Activated CD4-positive, alpha-beta T cell treated with anti-CD3 and anti-CD28 coated beads, Interleukin-2, amount 10 ng/mL, durations not matched to agents 24 days and 14 days (primary cell): ENCODE data around the gene COL23A1. TPM values are rescaled to one million over a fixed set of nuclear protein-coding genes. Genes with fewer than 3 reads are reported as not detected.

ENCODE experiments used
- DNase-seq: peaks from one replicate; pipeline ENCODE4 v3.0.0; 2022
- H3K27ac Mint-ChIP-seq: one replicate; pipeline ENCODE4 v1.8.0; 2022; ENCODE audit warnings: mild to moderate bottlenecking, mixed read lengths
- H3K27me3 Mint-ChIP-seq: one replicate; pipeline ENCODE4 v1.8.0; 2022; ENCODE audit warnings: mixed read lengths
- H3K36me3 Mint-ChIP-seq: one replicate; pipeline ENCODE4 v1.8.0; 2022; ENCODE audit warnings: low read depth, mild to moderate bottlenecking, mixed read lengths
- H3K4me1 Mint-ChIP-seq: one replicate; pipeline ENCODE4 v1.8.0; 2021; ENCODE audit warnings: mixed read lengths
- H3K4me3 Mint-ChIP-seq: one replicate; pipeline ENCODE4 v1.8.0; 2022; ENCODE audit warnings: mild to moderate bottlenecking, moderate library complexity, mixed read lengths
- H3K9me3 Mint-ChIP-seq: one replicate; pipeline ENCODE4 v1.8.0; 2021; ENCODE audit warnings: mixed read lengths
- intact Hi-C: fragments of 100-400 bp; cut with micrococcal nuclease; formaldehyde crosslinking; loops from one replicate; pipeline ENCODE4 v1.15.1; 2023
- total RNA-seq: library from RNA; stranded (reverse); gene quantifications from 2 replicates; pipeline ENCODE4 v1.2.3, GENCODE V29; 2022

The COL23A1 gene
- total RNA-seq, 1 donor from 2014 or later: 0.07 TPM

- peaks cover 28% of the 10 kb centered on the region for H3K4me1 Mint-ChIP-seq
- peaks cover 71% of the 10 kb centered on the region for H3K36me3 Mint-ChIP-seq
- intact Hi-C loops: loop anchor here (5.0 kb wide), 1 partner anchor 1415 kb away; the partner anchor contains the start of gene HNRNPH1
- peak overlapping the region; percentile 81 for H3K27ac Mint-ChIP-seq
- peak overlapping the region; percentile 90 for H3K4me3 Mint-ChIP-seq
- DNase-seq: peak; percentile 58
- no peaks in the 10 kb centered on the region for H3K9me3 Mint-ChIP-seq
- H3K27me3 Mint-ChIP-seq: peaks cover 2% of the 10 kb centered on the region
Measured at GRCh38 chr5:178207183-178207916, 382.8 kb downstream of the COL23A1 start.

- Mint-ChIP-seq H3K36me3 (peaks cover 62% of the 10 kb centered on the region), H3K4me3 (peak overlapping the region; percentile 90), H3K9me3 (no peaks in the 10 kb centered on the region), H3K4me1 (peaks cover 28% of the 10 kb centered on the region), H3K27me3 (peaks cover 2% of the 10 kb centered on the region), H3K27ac (peak overlapping the region; percentile 81)
- peak; percentile 70 for DNase-seq
- intact Hi-C loops: loop anchor here (5.0 kb wide), 1 partner anchor 1416 kb away; the partner anchor contains the start of gene HNRNPH1
Measured at GRCh38 chr5:178206166-178207101, 383.8 kb downstream of the COL23A1 start.

- H3K4me1 Mint-ChIP-seq: peaks cover 28% of the 10 kb centered on the region
- no peaks in the 10 kb centered on the region for H3K9me3 Mint-ChIP-seq
- peak overlapping the region; percentile 81 for H3K27ac Mint-ChIP-seq
- peaks cover 57% of the 10 kb centered on the region for H3K36me3 Mint-ChIP-seq
- peak overlapping the region; percentile 90 for H3K4me3 Mint-ChIP-seq
- peaks cover 2% of the 10 kb centered on the region for H3K27me3 Mint-ChIP-seq
- intact Hi-C loops: loop anchor here (2.0 to 5.0 kb wide), 2 partner anchors 27 to 1417 kb away; partner anchors contain the start of genes HNRNPH1 and PHYKPL
- no peak for DNase-seq
Measured at GRCh38 chr5:178205749-178206047, 384.5 kb downstream of the COL23A1 start.

- Mint-ChIP-seq H3K4me1 (peaks cover 28% of the 10 kb centered on the region), H3K4me3 (peak overlapping the region; percentile 90), H3K27me3 (peaks cover 2% of the 10 kb centered on the region), H3K9me3 (no peaks in the 10 kb centered on the region), H3K27ac (peak overlapping the region; percentile 81), H3K36me3 (peaks cover 51% of the 10 kb centered on the region)
- DNase-seq: peak; percentile 94
- intact Hi-C loops: loop anchor here (1.0 to 5.0 kb wide), 4 partner anchors 28 to 1417 kb away; partner anchors contain the start of genes HNRNPH1, NHP2, PHYKPL and RMND5B
Measured at GRCh38 chr5:178204935-178205748, 385.1 kb downstream of the COL23A1 start.

GRCh38 chr5:178204182-178204934, 385.8 kb downstream of the COL23A1 start, which contains the start of gene HNRNPAB:
Gene HNRNPAB, plus strand, starts transcription at chr5:178204533. Its CDS starts 305 bp downstream, at chr5:178204838.
- Mint-ChIP-seq H3K27ac (peak within 1 kb of the TSS; percentile 99), H3K36me3 (peaks cover 44% of the 10 kb centered on the region), H3K27me3 (peaks cover 2% of the 10 kb centered on the region), H3K4me1 (peaks cover 26% of the 10 kb centered on the region), H3K9me3 (no peaks in the 10 kb centered on the region), H3K4me3 (peak within 1 kb of the TSS; percentile 98)
- DNase-seq: peak; percentile 99
- intact Hi-C loops: loop anchor here (1.0 to 2.0 kb wide), 3 partner anchors 28 to 73 kb away; partner anchors contain the start of genes NHP2, PHYKPL and RMND5B

GRCh38 chr5:178203670-178204181, 386.5 kb downstream of the COL23A1 start:
- peak overlapping the region; percentile 98 for H3K4me3 Mint-ChIP-seq
- H3K27me3 Mint-ChIP-seq: peaks cover 2% of the 10 kb centered on the region
- no peaks in the 10 kb centered on the region for H3K9me3 Mint-ChIP-seq
- intact Hi-C loops: loop anchor here (1.0 to 2.0 kb wide), 3 partner anchors 29 to 72 kb away; partner anchors contain the start of genes NHP2, PHYKPL and RMND5B
- peak overlapping the region; percentile 99 for H3K27ac Mint-ChIP-seq
- peaks cover 37% of the 10 kb centered on the region for H3K36me3 Mint-ChIP-seq
- H3K4me1 Mint-ChIP-seq: peaks cover 20% of the 10 kb centered on the region
- no peak for DNase-seq

- Mint-ChIP-seq H3K4me1 (peaks cover 15% of the 10 kb centered on the region), H3K36me3 (peaks cover 27% of the 10 kb centered on the region), H3K9me3 (no peaks in the 10 kb centered on the region), H3K27ac (no peak overlapping the region), H3K27me3 (peaks cover 5% of the 10 kb centered on the region), H3K4me3 (no peak overlapping the region)
- DNase-seq: no peak
- intact Hi-C loops: no loop called here
Measured at GRCh38 chr5:178202541-178202940, 387.7 kb downstream of the COL23A1 start.

- Mint-ChIP-seq H3K36me3 (peaks cover 20% of the 10 kb centered on the region), H3K9me3 (no peaks in the 10 kb centered on the region), H3K27me3 (peaks cover 5% of the 10 kb centered on the region), H3K27ac (no peak overlapping the region), H3K4me3 (peak overlapping the region; percentile 11), H3K4me1 (peaks cover 13% of the 10 kb centered on the region)
- intact Hi-C loops: no loop called here
- DNase-seq: no peak
Measured at GRCh38 chr5:178201927-178202235, 388.3 kb downstream of the COL23A1 start.

GRCh38 chr5:178201221-178201926, 388.8 kb downstream of the COL23A1 start:
- Mint-ChIP-seq H3K4me1 (peaks cover 10% of the 10 kb centered on the region), H3K27ac (no peak overlapping the region), H3K27me3 (peaks cover 5% of the 10 kb centered on the region), H3K9me3 (no peaks in the 10 kb centered on the region), H3K36me3 (peaks cover 15% of the 10 kb centered on the region), H3K4me3 (no peak overlapping the region)
- no peak for DNase-seq
- intact Hi-C loops: no loop called here

- H3K4me3 Mint-ChIP-seq: no peak overlapping the region
Measured at GRCh38 chr5:178199581-178200434, 390.4 kb downstream of the COL23A1 start.

GRCh38 chr5:178198706-178199105, 391.5 kb downstream of the COL23A1 start:
- intact Hi-C loops: no loop called here
- no peaks in the 10 kb centered on the region for H3K36me3 Mint-ChIP-seq
- peaks cover 11% of the 10 kb centered on the region for H3K27me3 Mint-ChIP-seq
- peaks cover 6% of the 10 kb centered on the region for H3K4me1 Mint-ChIP-seq
- no peak overlapping the region for H3K27ac Mint-ChIP-seq
- H3K4me3 Mint-ChIP-seq: no peak overlapping the region
- no peak for DNase-seq
- H3K9me3 Mint-ChIP-seq: no peaks in the 10 kb centered on the region

More at GRCh38 chr5:178199581-178200434, 390.4 kb downstream of the COL23A1 start:
- no peaks in the 10 kb centered on the region for H3K9me3 Mint-ChIP-seq
- peaks cover 8% of the 10 kb centered on the region for H3K27me3 Mint-ChIP-seq
- peaks cover 4% of the 10 kb centered on the region for H3K36me3 Mint-ChIP-seq
- no peak for DNase-seq
- H3K27ac Mint-ChIP-seq: no peak overlapping the region
- intact Hi-C loops: no loop called here
- H3K4me1 Mint-ChIP-seq: peaks cover 2% of the 10 kb centered on the region
